Stimulated activated effector memory CD8-positive, alpha-beta T cell treated with anti-CD3 and anti-CD28 coated beads, Interleukin-12 subunit alpha, Interleukin-12 subunit beta, amount 100 ng/mL, for 72 hours (primary cell): ENCODE results near the gene IQGAP2.

Source experiments
- ATAC-seq: fragments of 150-1000 bp; cut with Tn5 transposase; 2 replicates; pipeline ENCODE4 v1.10.0; 2021
- DNase-seq, 2 donors: peaks; one replicate each; pipeline ENCODE4 v3.0.0; 2021 to 2022; ENCODE audit warnings: low spot score in 2 of 2
- H3K27ac Mint-ChIP-seq: one replicate; pipeline ENCODE4 v1.8.0; 2022; ENCODE audit warnings: mild to moderate bottlenecking, mixed read lengths
- H3K36me3 Mint-ChIP-seq: one replicate; pipeline ENCODE4 v1.8.0; 2022; ENCODE audit warnings: mild to moderate bottlenecking, mixed read lengths
- H3K4me1 Mint-ChIP-seq: one replicate; pipeline ENCODE4 v1.8.0; 2022; ENCODE audit warnings: mixed read lengths
- H3K4me3 Mint-ChIP-seq: one replicate; pipeline ENCODE4 v1.8.0; 2022; ENCODE audit warnings: mild to moderate bottlenecking, mixed read lengths
- H3K9me3 Mint-ChIP-seq: one replicate; pipeline ENCODE4 v1.8.0; 2022; ENCODE audit warnings: mixed read lengths

Gene IQGAP2

DNA sequence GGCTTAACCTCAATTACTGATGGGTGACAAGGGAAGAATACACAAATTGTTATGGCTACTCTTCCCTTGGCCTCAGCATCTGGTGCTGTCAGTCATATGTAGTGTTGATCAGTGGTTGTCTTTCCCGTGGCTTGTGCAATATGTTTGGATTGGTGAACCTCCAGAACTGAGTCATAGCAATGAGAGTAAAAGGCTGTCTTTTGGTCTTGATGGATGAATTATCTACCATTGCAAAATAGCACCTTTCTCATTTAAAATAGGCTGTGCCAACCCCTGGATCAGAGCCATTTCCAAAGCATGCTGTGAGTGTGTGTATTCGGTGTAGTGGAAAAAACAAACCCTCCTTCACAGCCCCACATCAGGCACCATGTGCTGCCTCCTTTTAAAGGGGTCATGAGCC, 298.2 kb downstream of the IQGAP2 start:
- H3K4me1 Mint-ChIP-seq: peaks cover 13% of the 10 kb centered on the region
- no peak for ATAC-seq
- H3K4me3 Mint-ChIP-seq: no peak overlapping the region
- H3K9me3 Mint-ChIP-seq: no peaks in the 10 kb centered on the region
- H3K27ac Mint-ChIP-seq: no peak overlapping the region
- H3K36me3 Mint-ChIP-seq: peaks cover 70% of the 10 kb centered on the region
- no peak for DNase-seq

DNA sequence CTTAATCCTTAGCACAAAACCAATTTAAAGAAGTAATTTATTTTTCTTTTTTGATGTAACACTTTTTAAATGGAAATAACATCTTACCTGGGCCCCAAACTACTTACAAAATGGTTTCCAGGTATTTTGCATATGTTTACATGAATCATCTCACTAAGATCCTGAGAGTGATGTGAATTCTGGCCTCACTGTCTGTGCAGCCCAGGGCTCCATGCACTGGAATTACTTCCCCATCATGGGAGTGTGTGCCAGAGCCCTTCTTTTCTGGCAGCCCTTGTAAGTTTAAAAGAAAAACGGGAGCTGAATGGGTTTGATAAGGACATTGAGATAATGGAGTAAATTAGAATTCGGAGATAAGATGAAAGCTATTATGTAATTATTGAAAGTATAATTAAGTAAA, 300.6 kb downstream of the IQGAP2 start:
- H3K4me3 Mint-ChIP-seq: no peak overlapping the region
- peaks cover 67% of the 10 kb centered on the region for H3K36me3 Mint-ChIP-seq
- H3K4me1 Mint-ChIP-seq: peaks cover 13% of the 10 kb centered on the region
- no peaks in the 10 kb centered on the region for H3K9me3 Mint-ChIP-seq
- no peak overlapping the region for H3K27ac Mint-ChIP-seq
- DNase-seq (no peak), ATAC-seq (no peak)

DNA sequence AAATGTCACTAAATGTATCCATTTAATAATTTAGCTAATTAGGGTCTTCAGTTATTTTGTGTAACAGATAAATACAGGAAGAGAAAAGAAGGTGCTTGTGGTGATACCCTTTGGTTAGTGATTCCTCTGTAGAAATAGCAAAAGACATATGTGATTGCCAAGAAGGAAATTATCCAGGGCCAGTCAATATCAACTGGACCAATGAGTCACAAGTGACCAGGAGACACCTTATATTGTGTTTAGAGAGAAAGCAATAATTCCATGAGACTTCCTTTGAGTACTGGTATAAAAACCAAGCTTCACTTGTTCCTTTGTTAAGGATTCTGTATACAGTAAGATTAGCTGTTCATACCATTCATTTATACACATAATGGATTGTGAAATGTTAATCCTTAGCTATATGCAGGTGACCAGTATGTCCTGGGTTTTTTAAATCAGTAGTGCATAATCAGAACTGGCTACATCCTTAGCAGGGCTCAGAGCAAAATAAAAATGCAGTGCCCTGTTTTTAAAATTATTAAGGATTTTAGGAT, 301.1 kb downstream of the IQGAP2 start:
- no peak overlapping the region for H3K27ac Mint-ChIP-seq
- ATAC-seq (no peak), DNase-seq (no peak)
- H3K4me3 Mint-ChIP-seq: no peak overlapping the region
- no peaks in the 10 kb centered on the region for H3K9me3 Mint-ChIP-seq
- H3K36me3 Mint-ChIP-seq: peaks cover 67% of the 10 kb centered on the region
- H3K4me1 Mint-ChIP-seq: peaks cover 12% of the 10 kb centered on the region

DNA sequence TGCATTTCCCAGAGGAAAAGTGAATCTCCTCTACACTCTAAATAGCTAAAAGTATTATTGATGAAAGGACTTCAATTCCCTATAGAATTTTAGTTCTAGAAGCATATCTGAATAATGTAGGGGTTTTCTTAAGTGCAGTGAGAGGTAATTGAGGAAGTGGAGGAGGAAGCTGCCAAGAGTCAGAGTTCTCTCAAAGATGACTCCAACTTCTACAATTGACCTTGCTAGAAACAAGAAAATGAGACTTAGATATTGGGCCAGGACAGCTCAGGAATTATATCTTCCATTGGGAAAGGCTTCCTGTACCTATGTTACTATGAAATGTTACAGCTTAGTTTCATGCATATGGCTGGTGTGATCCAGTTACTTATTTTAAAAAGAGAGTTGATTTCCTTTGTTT, 302.5 kb downstream of the IQGAP2 start:
- H3K4me3 Mint-ChIP-seq: no peak overlapping the region
- ATAC-seq: no peak
- DNase-seq: no peak
- no peaks in the 10 kb centered on the region for H3K9me3 Mint-ChIP-seq
- H3K27ac Mint-ChIP-seq: no peak overlapping the region
- H3K36me3 Mint-ChIP-seq: peaks cover 59% of the 10 kb centered on the region
- H3K4me1 Mint-ChIP-seq: peaks cover 15% of the 10 kb centered on the region

DNA sequence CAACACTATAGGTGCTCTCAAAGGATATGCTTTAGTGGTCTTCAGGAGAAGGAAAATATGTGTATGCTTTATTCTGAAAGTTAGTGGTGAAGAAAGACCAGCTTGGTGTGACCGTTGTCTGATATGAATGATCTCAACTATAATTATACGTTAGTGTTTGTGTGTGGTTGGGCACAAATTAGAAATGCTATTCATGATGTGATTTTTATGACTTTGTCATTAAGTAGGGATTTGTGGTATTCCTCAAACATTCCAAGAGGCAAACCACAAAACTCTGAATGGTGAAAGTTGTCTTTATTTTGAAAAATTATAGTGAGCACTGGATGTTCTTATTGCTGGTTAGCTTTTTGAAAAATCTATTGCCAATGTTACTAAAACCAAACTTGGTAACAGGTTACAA, 306.7 kb downstream of the IQGAP2 start:
- H3K9me3 Mint-ChIP-seq: no peaks in the 10 kb centered on the region
- peak; percentile 50 for ATAC-seq
- DNase-seq: no peak
- peaks cover 32% of the 10 kb centered on the region for H3K36me3 Mint-ChIP-seq
- H3K4me3 Mint-ChIP-seq: no peak overlapping the region
- H3K27ac Mint-ChIP-seq: no peak overlapping the region
- H3K4me1 Mint-ChIP-seq: peaks cover 38% of the 10 kb centered on the region

DNA sequence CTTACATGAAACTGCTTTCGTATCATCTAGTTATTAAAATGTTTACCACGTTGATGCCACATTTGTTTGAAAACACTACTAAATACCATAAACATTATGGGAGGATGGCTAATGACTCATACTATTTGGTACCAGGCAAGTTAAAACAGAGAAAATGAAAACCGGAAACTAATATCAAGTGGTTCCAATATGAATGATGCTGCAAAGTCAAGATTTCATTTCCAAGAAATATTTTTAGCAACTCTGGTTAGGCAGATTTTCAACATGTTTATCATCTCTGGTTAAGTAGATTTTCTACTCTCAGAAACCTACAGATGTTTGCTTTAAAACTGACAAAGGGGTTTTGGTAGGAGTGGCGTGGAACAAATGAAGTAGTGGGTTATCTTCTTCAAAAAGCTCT, 307.9 kb downstream of the IQGAP2 start:
- peaks cover 42% of the 10 kb centered on the region for H3K4me1 Mint-ChIP-seq
- no peaks in the 10 kb centered on the region for H3K9me3 Mint-ChIP-seq
- H3K36me3 Mint-ChIP-seq: peaks cover 37% of the 10 kb centered on the region
- DNase-seq (no peak), ATAC-seq (peak; percentile 73)
- peak overlapping the region; percentile 51 for H3K4me3 Mint-ChIP-seq
- peak overlapping the region; percentile 90 for H3K27ac Mint-ChIP-seq

DNA sequence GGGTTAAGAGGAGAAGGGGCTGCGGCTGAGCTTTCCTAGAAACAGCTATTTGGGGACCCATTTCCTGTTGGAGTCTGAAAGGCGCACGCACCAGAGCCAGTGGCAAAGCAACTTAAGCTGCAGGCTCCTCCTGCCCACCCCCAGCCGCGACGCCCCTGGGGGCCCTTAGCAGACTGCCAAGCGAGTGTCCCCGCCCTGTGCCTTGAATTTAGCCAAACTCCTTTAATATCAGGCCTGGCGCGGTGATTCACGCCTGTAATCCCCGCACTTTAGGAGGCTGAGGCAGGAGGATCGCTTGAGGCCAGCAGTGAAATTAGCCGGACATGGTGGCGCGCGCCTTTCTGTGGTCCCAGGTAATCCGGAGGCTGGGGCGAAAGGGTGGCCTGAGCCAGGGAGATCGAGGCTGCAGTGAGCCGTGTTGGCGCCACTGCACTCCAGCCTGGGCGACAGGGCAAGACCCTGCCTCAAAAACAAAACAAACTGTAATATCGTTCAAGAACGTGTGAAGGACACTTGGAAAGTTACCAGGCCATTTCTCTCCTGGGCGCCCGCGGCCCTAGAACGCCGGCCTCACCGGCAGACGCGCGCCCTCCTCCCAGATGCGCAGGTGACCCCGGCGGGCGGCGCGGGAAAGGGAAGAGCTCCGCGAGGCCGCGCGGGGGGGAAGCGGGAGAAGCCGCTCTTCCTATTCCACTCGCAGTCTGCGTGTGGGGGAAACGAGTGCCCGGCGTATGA, 311.8 kb downstream of the IQGAP2 start:
- peak; percentile 20 to 71 for DNase-seq
- peak overlapping the region; percentile 92 for H3K27ac Mint-ChIP-seq

DNA sequence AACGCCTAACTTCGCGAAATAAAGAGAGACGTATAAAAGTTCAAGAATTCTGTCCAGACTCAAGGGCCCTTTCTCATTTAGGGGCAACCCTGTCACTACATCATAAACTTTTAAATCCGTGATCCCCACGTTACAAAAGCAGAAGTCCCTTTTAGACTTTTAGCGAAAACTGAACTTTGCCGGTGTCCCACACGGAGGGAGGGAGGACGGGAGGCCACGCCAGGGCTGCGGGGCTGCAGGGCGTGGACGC, 312.3 kb downstream of the IQGAP2 start:
- Mint-ChIP-seq H3K9me3 (no peaks in the 10 kb centered on the region), H3K4me3 (peak overlapping the region; percentile 86), H3K36me3 (peaks cover 30% of the 10 kb centered on the region), H3K27ac (peak overlapping the region; percentile 92), H3K4me1 (peaks cover 56% of the 10 kb centered on the region)
- DNase-seq: no peak
- ATAC-seq: no peak

More for the DNA sequence above, 311.8 kb downstream of the IQGAP2 start:
- peak; percentile 27 for ATAC-seq
- Mint-ChIP-seq H3K36me3 (peaks cover 30% of the 10 kb centered on the region), H3K9me3 (no peaks in the 10 kb centered on the region), H3K4me3 (peak overlapping the region; percentile 86), H3K4me1 (peaks cover 59% of the 10 kb centered on the region)

DNA sequence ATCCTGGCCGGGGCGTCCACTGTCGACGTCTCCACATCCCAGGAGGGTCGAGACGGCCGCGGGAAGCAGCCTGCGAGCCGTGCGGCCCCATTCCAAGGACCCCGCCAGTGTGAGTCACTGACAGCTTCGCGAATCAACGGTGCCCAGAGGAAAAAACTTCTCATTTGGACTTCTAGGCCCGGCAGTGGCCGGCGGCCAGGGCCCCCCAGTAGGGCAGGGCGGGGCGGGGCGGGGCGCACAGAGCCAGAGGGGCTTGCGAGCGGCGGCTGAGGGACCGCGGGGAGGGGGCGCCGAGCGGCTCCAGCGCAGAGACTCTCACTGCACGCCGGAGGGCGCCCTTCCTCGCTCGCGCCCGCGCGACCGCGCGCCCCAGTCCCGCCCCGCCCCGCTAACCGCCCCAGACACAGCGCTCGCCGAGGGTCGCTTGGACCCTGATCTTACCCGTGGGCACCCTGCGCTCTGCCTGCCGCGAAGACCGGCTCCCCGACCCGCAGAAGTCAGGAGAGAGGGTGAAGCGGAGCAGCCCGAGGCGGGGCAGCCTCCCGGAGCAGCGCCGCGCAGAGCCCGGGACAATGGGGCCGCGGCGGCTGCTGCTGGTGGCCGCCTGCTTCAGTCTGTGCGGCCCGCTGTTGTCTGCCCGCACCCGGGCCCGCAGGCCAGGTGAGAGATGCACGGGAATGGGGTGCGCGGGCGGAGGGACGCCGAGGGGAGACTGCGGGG, 312.8 kb downstream of the IQGAP2 start, which contains the start of gene F2R:
Gene F2R (plus strand): TSS at position 391 of the 720 bp plus-strand sequence. CDS start 182 bp downstream, at position 573.
- Mint-ChIP-seq H3K27ac (peak within 1 kb of the TSS; percentile 92), H3K9me3 (no peaks in the 10 kb centered on the region), H3K4me3 (peak within 1 kb of the TSS; percentile 86), H3K4me1 (peaks cover 56% of the 10 kb centered on the region), H3K36me3 (peaks cover 28% of the 10 kb centered on the region)
- DNase-seq: peak; percentile 50 to 79
- ATAC-seq: peak; percentile 82

DNA sequence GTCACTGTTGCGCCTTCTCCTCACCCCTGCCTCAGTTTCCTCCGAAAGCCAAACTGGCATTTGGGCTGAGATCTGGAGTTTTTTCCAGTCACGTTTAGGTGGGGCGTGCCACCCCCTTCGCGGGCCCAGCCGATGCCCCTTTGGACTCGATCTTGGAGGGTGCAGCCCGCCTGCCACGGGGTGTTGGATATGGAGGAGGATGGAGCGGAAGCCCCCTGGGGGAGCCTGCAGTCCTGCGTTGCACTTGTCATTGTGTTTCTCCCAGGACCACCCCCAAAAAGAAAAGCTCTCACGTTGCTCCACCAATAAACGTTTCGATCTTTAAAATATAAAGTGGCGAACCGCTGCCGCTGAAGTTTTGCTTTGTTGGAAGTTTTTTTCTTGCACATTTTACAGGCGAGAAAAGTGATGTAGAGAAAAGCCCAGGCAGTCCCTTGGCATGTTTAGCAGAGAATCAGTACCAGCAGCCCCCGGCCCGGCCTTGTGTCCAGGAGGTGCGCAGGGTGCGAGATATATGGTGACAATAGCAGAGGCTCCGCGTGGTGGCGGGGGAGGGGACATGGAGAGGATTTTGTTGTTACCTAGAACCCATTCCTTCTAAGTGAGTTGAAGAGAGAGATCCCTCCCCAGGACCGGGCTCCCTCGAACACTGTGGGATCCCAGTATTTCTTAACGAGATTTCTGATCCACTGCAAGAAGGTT, 313.5 kb downstream of the IQGAP2 start:
- peaks cover 54% of the 10 kb centered on the region for H3K4me1 Mint-ChIP-seq
- peak overlapping the region; percentile 92 for H3K27ac Mint-ChIP-seq
- peak overlapping the region; percentile 86 for H3K4me3 Mint-ChIP-seq

DNA sequence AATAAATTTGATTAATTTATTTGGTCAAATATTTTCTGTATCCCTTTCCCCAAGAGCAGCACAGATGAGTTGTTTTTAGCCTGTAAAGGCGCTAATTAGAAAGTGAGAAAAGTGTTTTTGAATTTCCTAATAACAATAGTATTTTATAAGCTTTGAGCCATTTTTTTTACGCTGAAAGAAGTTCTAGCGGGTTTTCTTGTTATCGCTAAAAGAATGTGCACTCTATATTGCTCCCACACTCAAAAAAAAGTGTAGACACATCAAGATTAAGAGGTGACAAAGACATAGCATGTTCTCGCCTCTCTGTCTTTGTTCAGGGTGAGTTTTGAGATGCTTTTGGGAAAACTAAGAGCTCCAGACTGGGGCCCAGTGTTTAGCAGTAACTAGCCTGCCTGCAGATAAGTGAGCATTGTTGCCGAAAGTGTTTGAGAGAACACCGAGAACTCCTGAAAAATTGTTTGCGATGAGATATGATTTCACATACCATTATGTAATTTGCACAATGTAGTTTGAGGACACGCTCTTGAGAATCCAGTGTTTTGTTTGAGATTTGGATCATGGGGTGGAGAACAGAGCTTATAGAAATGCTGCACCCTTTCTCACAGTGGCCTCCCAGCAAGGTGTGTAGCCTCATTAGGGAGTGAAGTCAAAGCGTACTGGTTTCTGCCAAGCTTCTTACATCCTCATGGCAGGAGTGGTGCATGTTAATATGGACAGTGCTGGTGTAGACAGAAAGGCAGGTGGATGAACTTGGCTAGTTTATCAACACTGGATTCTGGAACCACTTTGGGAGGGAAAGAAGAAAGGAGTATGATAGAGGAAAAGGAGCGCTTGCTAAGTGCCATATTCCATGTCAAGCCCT, 314.4 kb downstream of the IQGAP2 start:
- DNase-seq (no peak), ATAC-seq (no peak)
- Mint-ChIP-seq H3K27ac (peak overlapping the region; percentile 92), H3K9me3 (no peaks in the 10 kb centered on the region), H3K4me3 (peak overlapping the region; percentile 86), H3K4me1 (peaks cover 50% of the 10 kb centered on the region), H3K36me3 (peaks cover 22% of the 10 kb centered on the region)

More for the DNA sequence above, 313.5 kb downstream of the IQGAP2 start:
- DNase-seq (peak in 1 of 2 donors; percentile 9), ATAC-seq (peak; percentile 25)
- Mint-ChIP-seq H3K9me3 (no peaks in the 10 kb centered on the region), H3K36me3 (peaks cover 22% of the 10 kb centered on the region)

DNA sequence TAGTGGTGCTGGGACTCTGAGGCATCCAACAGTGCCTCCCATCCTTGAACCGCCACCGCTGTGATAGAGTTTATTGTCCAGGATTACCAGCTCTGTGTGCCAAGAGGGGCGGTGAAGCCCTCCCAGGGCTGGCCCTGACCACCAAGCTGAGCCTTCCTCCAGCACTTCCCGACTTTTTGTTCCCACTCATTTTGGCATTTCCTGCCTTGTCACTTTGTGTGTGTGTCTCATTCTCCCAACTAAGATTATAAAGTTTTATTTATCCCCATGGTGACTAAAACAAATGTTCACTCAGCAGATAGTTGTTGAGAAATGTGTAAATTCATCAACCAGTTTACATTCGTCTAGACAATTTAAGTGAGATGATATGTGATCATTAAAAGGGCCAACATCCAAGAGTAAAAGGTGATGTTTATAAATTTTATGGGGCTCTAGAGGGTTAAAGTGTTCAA, 315.3 kb downstream of the IQGAP2 start:
- DNase-seq (no peak), ATAC-seq (no peak)
- Mint-ChIP-seq H3K36me3 (peaks cover 22% of the 10 kb centered on the region), H3K9me3 (no peaks in the 10 kb centered on the region), H3K4me1 (peaks cover 55% of the 10 kb centered on the region), H3K4me3 (peak overlapping the region; percentile 86), H3K27ac (no peak overlapping the region)

DNA sequence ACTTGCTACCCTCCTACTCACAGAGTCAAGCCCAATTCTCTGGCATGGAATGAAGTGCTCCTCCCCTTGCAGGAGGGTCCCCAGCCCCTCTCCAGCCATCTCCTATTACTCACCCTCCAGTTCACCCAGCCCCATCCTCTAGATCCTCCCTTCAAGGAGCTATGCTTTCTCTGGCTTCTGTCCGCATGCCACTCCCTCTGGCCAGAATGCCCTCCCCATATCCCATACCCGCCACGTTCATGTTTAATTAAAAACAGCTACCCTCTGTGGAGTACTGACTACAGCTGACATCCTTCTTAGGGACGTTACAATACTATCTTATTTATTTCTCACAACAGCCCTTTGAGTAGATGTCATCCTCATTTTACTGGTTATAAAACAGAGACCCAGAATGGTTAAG, 315.8 kb downstream of the IQGAP2 start:
- H3K4me1 Mint-ChIP-seq: peaks cover 55% of the 10 kb centered on the region
- no peak overlapping the region for H3K27ac Mint-ChIP-seq
- H3K36me3 Mint-ChIP-seq: peaks cover 25% of the 10 kb centered on the region
- no peak for ATAC-seq
- DNase-seq: no peak
- H3K9me3 Mint-ChIP-seq: no peaks in the 10 kb centered on the region
- H3K4me3 Mint-ChIP-seq: peak overlapping the region; percentile 86

DNA sequence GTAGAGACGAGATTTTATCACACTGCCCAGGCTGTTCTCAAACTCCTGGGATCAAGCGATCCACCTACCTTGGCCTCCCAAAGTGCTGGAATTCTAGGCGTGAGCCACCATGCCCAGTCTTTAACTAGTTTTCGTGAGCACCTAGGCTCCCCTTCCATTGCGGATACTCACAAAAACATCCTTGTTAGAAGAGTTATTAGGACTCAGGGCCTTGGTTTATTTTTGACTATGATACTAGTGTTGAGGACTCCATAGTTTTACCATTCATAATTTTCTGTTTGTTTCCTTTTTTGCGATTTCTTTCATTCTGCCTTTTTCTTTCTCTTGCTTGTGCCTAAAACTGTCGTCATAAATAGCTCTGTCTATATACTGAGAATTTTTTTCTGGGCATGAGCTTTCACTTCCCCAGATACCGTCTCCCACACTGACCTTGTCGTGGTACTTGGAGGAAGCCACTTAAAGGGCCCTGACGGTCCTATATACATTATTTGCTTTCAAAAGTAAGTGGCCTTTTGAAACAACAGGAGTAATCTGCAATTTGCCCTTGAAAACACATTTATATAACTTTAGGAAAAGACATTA, 318.0 kb downstream of the IQGAP2 start:
- Mint-ChIP-seq H3K27ac (no peak overlapping the region), H3K9me3 (no peaks in the 10 kb centered on the region), H3K4me3 (peak overlapping the region; percentile 38), H3K4me1 (peaks cover 62% of the 10 kb centered on the region), H3K36me3 (peaks cover 25% of the 10 kb centered on the region)
- ATAC-seq (no peak), DNase-seq (no peak)
